ENCODE measurements around the gene ST3GAL4. TPM values are rescaled to one million over a fixed set of nuclear protein-coding genes. Genes with fewer than 3 reads are reported as not detected.

The ST3GAL4 gene
- total RNA-seq, 1 experiment from 2014 or later, result 5.8 TPM

GRCh38 chr11:126422446-126422845 is 67.0 kb downstream of the ST3GAL4 start:
- no peaks in the 10 kb centered on the region for H3K9me3 ChIP-seq (ENCODE audit: low read length)
- H2AFZ ChIP-seq (ENCODE audit: low read length), result no peak overlapping the region
- no peak overlapping the region for H3K4me2 ChIP-seq (ENCODE audit: low read depth, low read length, poor library complexity, severe bottlenecking)
- H3K9ac ChIP-seq (ENCODE audit: low read length), result no peak overlapping the region
- no peaks in the 10 kb centered on the region for H3K79me2 ChIP-seq (ENCODE audit: low read length)
- H3K4me3 ChIP-seq (ENCODE audit: low read length), result no peak overlapping the region
- no peaks in the 10 kb centered on the region for H3K27me3 ChIP-seq (ENCODE audit: low read length)
- DNase-seq, result no peak
- H4K20me1 ChIP-seq (ENCODE audit: insufficient read depth, low read depth, low read length), result no peaks in the 10 kb centered on the region
- no peaks in the 10 kb centered on the region for H3K9me2 ChIP-seq (replicated peaks; ENCODE audit: insufficient read depth, low read length)
- no peak overlapping the region for H3K27ac ChIP-seq (ENCODE audit: low read length)
- H3K4me1 ChIP-seq (ENCODE audit: low read length), result peaks cover 34% of the 10 kb centered on the region
- no peaks in the 10 kb centered on the region for H3K36me3 ChIP-seq (ENCODE audit: insufficient read depth, low read length)

- H4K20me1 ChIP-seq (ENCODE audit: insufficient read depth, low read depth, low read length), result no peaks in the 10 kb centered on the region
These were observed 67.7 kb downstream of the ST3GAL4 start for GRCh38 chr11:126423154-126423553.

GRCh38 chr11:126423743-126424142 is 68.3 kb downstream of the ST3GAL4 start:
- Histone ChIP-seq H3K27ac (ENCODE audit: low read length) (no peak overlapping the region), H3K79me2 (ENCODE audit: low read length) (no peaks in the 10 kb centered on the region), H2AFZ (ENCODE audit: low read length) (no peak overlapping the region), H3K9me3 (ENCODE audit: low read length) (no peaks in the 10 kb centered on the region), H3K4me2 (ENCODE audit: low read depth, low read length, poor library complexity, severe bottlenecking) (no peak overlapping the region), H3K4me3 (ENCODE audit: low read length) (no peak overlapping the region), H3K36me3 (ENCODE audit: insufficient read depth, low read length) (no peaks in the 10 kb centered on the region), H3K9me2 (replicated peaks; ENCODE audit: insufficient read depth, low read length) (no peaks in the 10 kb centered on the region), H4K20me1 (ENCODE audit: insufficient read depth, low read depth, low read length) (no peaks in the 10 kb centered on the region), H3K4me1 (ENCODE audit: low read length) (peaks cover 28% of the 10 kb centered on the region), H3K27me3 (ENCODE audit: low read length) (no peaks in the 10 kb centered on the region), H3K9ac (ENCODE audit: low read length) (no peak overlapping the region)
- no peak for DNase-seq

More at GRCh38 chr11:126423154-126423553, 67.7 kb downstream of the ST3GAL4 start:
- H3K36me3 ChIP-seq (ENCODE audit: insufficient read depth, low read length), result no peaks in the 10 kb centered on the region
- H3K4me2 ChIP-seq (ENCODE audit: low read depth, low read length, poor library complexity, severe bottlenecking), result no peak overlapping the region
- peaks cover 34% of the 10 kb centered on the region for H3K4me1 ChIP-seq (ENCODE audit: low read length)
- no peak for DNase-seq
- H3K27me3 ChIP-seq (ENCODE audit: low read length), result no peaks in the 10 kb centered on the region
- no peak overlapping the region for H2AFZ ChIP-seq (ENCODE audit: low read length)
- H3K9me2 ChIP-seq (replicated peaks; ENCODE audit: insufficient read depth, low read length), result no peaks in the 10 kb centered on the region
- no peak overlapping the region for H3K9ac ChIP-seq (ENCODE audit: low read length)
- no peak overlapping the region for H3K4me3 ChIP-seq (ENCODE audit: low read length)
- H3K9me3 ChIP-seq (ENCODE audit: low read length), result no peaks in the 10 kb centered on the region
- H3K27ac ChIP-seq (ENCODE audit: low read length), result no peak overlapping the region
- no peaks in the 10 kb centered on the region for H3K79me2 ChIP-seq (ENCODE audit: low read length)

GRCh38 chr11:126424471-126425039 is 69.1 kb downstream of the ST3GAL4 start:
- Histone ChIP-seq H3K9me3 (ENCODE audit: low read length) (no peaks in the 10 kb centered on the region), H3K27ac (ENCODE audit: low read length) (no peak overlapping the region), H2AFZ (ENCODE audit: low read length) (no peak overlapping the region), H3K9ac (ENCODE audit: low read length) (no peak overlapping the region), H3K4me2 (ENCODE audit: low read depth, low read length, poor library complexity, severe bottlenecking) (no peak overlapping the region), H3K36me3 (ENCODE audit: insufficient read depth, low read length) (no peaks in the 10 kb centered on the region), H4K20me1 (ENCODE audit: insufficient read depth, low read depth, low read length) (no peaks in the 10 kb centered on the region), H3K79me2 (ENCODE audit: low read length) (no peaks in the 10 kb centered on the region), H3K4me3 (ENCODE audit: low read length) (no peak overlapping the region), H3K4me1 (ENCODE audit: low read length) (peaks cover 22% of the 10 kb centered on the region), H3K27me3 (ENCODE audit: low read length) (no peaks in the 10 kb centered on the region), H3K9me2 (replicated peaks; ENCODE audit: insufficient read depth, low read length) (no peaks in the 10 kb centered on the region)
- DNase-seq, result no peak

- no peak overlapping the region for H3K9ac ChIP-seq (ENCODE audit: low read length)
- no peaks in the 10 kb centered on the region for H3K9me3 ChIP-seq (ENCODE audit: low read length)
- H4K20me1 ChIP-seq (ENCODE audit: insufficient read depth, low read depth, low read length), result no peaks in the 10 kb centered on the region
- H3K27me3 ChIP-seq (ENCODE audit: low read length), result no peaks in the 10 kb centered on the region
- no peaks in the 10 kb centered on the region for H3K36me3 ChIP-seq (ENCODE audit: insufficient read depth, low read length)
- H3K79me2 ChIP-seq (ENCODE audit: low read length), result no peaks in the 10 kb centered on the region
- H3K4me3 ChIP-seq (ENCODE audit: low read length), result no peak overlapping the region
- H3K9me2 ChIP-seq (replicated peaks; ENCODE audit: insufficient read depth, low read length), result no peaks in the 10 kb centered on the region
- no peak overlapping the region for H3K27ac ChIP-seq (ENCODE audit: low read length)
- H3K4me2 ChIP-seq (ENCODE audit: low read depth, low read length, poor library complexity, severe bottlenecking), result no peak overlapping the region
- peaks cover 7% of the 10 kb centered on the region for H3K4me1 ChIP-seq (ENCODE audit: low read length)
- DNase-seq, result peak; percentile 43
- no peak overlapping the region for H2AFZ ChIP-seq (ENCODE audit: low read length)
These were observed 70.6 kb downstream of the ST3GAL4 start for GRCh38 chr11:126426106-126426505.

- Histone ChIP-seq H3K4me2 (ENCODE audit: low read depth, low read length, poor library complexity, severe bottlenecking) (no peak overlapping the region), H2AFZ (ENCODE audit: low read length) (no peak overlapping the region), H3K4me1 (ENCODE audit: low read length) (peaks cover 7% of the 10 kb centered on the region), H3K79me2 (ENCODE audit: low read length) (no peaks in the 10 kb centered on the region), H3K9me3 (ENCODE audit: low read length) (no peaks in the 10 kb centered on the region), H3K9ac (ENCODE audit: low read length) (no peak overlapping the region), H3K4me3 (ENCODE audit: low read length) (no peak overlapping the region), H3K36me3 (ENCODE audit: insufficient read depth, low read length) (no peaks in the 10 kb centered on the region), H3K9me2 (replicated peaks; ENCODE audit: insufficient read depth, low read length) (no peaks in the 10 kb centered on the region), H3K27ac (ENCODE audit: low read length) (no peak overlapping the region), H3K27me3 (ENCODE audit: low read length) (no peaks in the 10 kb centered on the region), H4K20me1 (ENCODE audit: insufficient read depth, low read depth, low read length) (no peaks in the 10 kb centered on the region)
- no peak for DNase-seq
These were observed 71.6 kb downstream of the ST3GAL4 start for GRCh38 chr11:126426820-126427749.

GRCh38 chr11:126430581-126431335 is 75.3 kb downstream of the ST3GAL4 start:
- no peak overlapping the region for H3K9ac ChIP-seq (ENCODE audit: low read length)
- H3K4me3 ChIP-seq (ENCODE audit: low read length), result no peak overlapping the region
- H3K4me2 ChIP-seq (ENCODE audit: low read depth, low read length, poor library complexity, severe bottlenecking), result no peak overlapping the region
- H3K4me1 ChIP-seq (ENCODE audit: low read length), result peaks cover 7% of the 10 kb centered on the region
- no peaks in the 10 kb centered on the region for H4K20me1 ChIP-seq (ENCODE audit: insufficient read depth, low read depth, low read length)
- H2AFZ ChIP-seq (ENCODE audit: low read length), result no peak overlapping the region
- H3K27me3 ChIP-seq (ENCODE audit: low read length), result no peaks in the 10 kb centered on the region
- H3K27ac ChIP-seq (ENCODE audit: low read length), result no peak overlapping the region
- no peaks in the 10 kb centered on the region for H3K9me2 ChIP-seq (replicated peaks; ENCODE audit: insufficient read depth, low read length)
- no peaks in the 10 kb centered on the region for H3K36me3 ChIP-seq (ENCODE audit: insufficient read depth, low read length)
- no peak for DNase-seq
- H3K79me2 ChIP-seq (ENCODE audit: low read length), result no peaks in the 10 kb centered on the region
- H3K9me3 ChIP-seq (ENCODE audit: low read length), result no peaks in the 10 kb centered on the region

Measured in Karpas-422 (cell line).